SK-N-SH (cell line): ENCODE measurements around the gene CSHL1. TPM values are rescaled to one million over a fixed set of nuclear protein-coding genes. Genes with fewer than 3 reads are reported as not detected.
"Not testable (repeated sequence)": the region's sequence is repeated elsewhere in the genome, so short reads cannot be mapped to it uniquely, and the experiment has no call there.

ENCODE experiments used
- CTCF ChIA-PET: fragments of 300-600, 350-600 bp; formaldehyde crosslinking; extraction: SDS; loops from one replicate; lab custom pipeline; 2021; lab: Yijun Ruan, JAX
- POLR2A ChIA-PET: fragments of 350-600 bp; sonication (Branson Sonifier 250); formaldehyde crosslinking; extraction: SDS; loops from one replicate; lab custom pipeline; 2020; ENCODE audit warnings: antibody characterized with exemption, inconsistent platforms; lab: Yijun Ruan, JAX
- DNase-seq: peaks from one replicate; pipeline ENCODE4 v3.0.0; 2012
- H2AFZ ChIP-seq: fragments of 200-600 bp; sonication (generic); 2 replicates; pipeline ENCODE4 v1.8.1; 2016; ENCODE audit warnings: antibody characterized with exemption, mild to moderate bottlenecking, low read depth
- H3F3A ChIP-seq: fragments of 200-600 bp; sonication (generic); replicated peaks from 2 replicates; pipeline ENCODE3; 2016; ENCODE audit warnings: antibody characterized with exemption, mild to moderate bottlenecking; ENCODE audit not compliant: insufficient read depth
- H3K27ac ChIP-seq, 2 experiments: fragments of 200-500 bp in 1 of 2; fragments of 200-600 bp in 1 of 2; sonication (Bioruptor generic) in 1 of 2; sonication (generic), shearing (Covaris generic) in 1 of 2; 2 replicates each; pipeline versions ENCODE4 v1.5.1 to v1.6.1; 2014 to 2016; ENCODE audit warnings: low read depth in 2 of 2, inconsistent platforms in 1 of 2, low read length in 1 of 2, mild to moderate bottlenecking in 1 of 2, mixed read lengths in 1 of 2
- H3K27me3 ChIP-seq: fragments of 200-600 bp; sonication (generic), shearing (Covaris generic); 2 replicates; pipeline ENCODE4 v1.6.1; 2016; ENCODE audit warnings: mixed run types; ENCODE audit not compliant: insufficient read depth
- H3K36me3 ChIP-seq, 2 experiments: fragments of 200-500 bp in 1 of 2; fragments of 200-600 bp in 1 of 2; sonication (Bioruptor generic) in 1 of 2; sonication (generic) in 1 of 2; replicated peaks in 1 of 2; 2 replicates each; pipeline versions ENCODE3 to v1.5.1; 2014 to 2016; ENCODE audit warnings: low read length in 1 of 2, mild to moderate bottlenecking in 1 of 2; ENCODE audit not compliant: insufficient read depth in 2 of 2, control insufficient read depth in 1 of 2
- H3K4me1 ChIP-seq, 2 experiments: fragments of 200-500 bp in 1 of 2; fragments of 200-600 bp in 1 of 2; sonication (Bioruptor generic) in 1 of 2; sonication (generic), shearing (Covaris generic) in 1 of 2; 2 replicates each; pipeline versions ENCODE4 v1.5.1 to v1.6.1; 2014 to 2016; ENCODE audit warnings: low read depth in 1 of 2, low read length in 1 of 2, mixed run types in 1 of 2; ENCODE audit not compliant: insufficient read depth in 2 of 2, control insufficient read depth in 1 of 2
- H3K4me2 ChIP-seq: fragments of 200-600 bp; sonication (generic), shearing (Covaris generic); 2 replicates; pipeline ENCODE4 v1.6.1; 2017; ENCODE audit warnings: mixed run types
- H3K4me3 ChIP-seq, 2 experiments: fragments of 200-500 bp in 1 of 2; fragments of 200-600 bp in 1 of 2; sonication (Bioruptor generic) in 1 of 2; sonication (generic), shearing (Covaris generic) in 1 of 2; 2 replicates each; pipeline versions ENCODE4 v1.5.1 to v1.8.1; 2014 to 2016; ENCODE audit warnings: low read depth in 2 of 2, inconsistent platforms in 1 of 2, low read length in 1 of 2, mild to moderate bottlenecking in 1 of 2, mixed read lengths in 1 of 2, moderate library complexity in 1 of 2
- H3K79me2 ChIP-seq: fragments of 200-600 bp; sonication (generic); 2 replicates; pipeline ENCODE4 v1.8.1; 2017; ENCODE audit warnings: mild to moderate bottlenecking; ENCODE audit not compliant: insufficient read depth
- H3K9ac ChIP-seq: fragments of 200-600 bp; sonication (generic); 2 replicates; pipeline ENCODE4 v1.6.1; 2017; ENCODE audit warnings: mixed run types
- H3K9me2 ChIP-seq: fragments of 200-600 bp; sonication (generic); 2 replicates; pipeline ENCODE4 v1.6.1; 2017; ENCODE audit warnings: mixed run types
- H3K9me3 ChIP-seq: fragments of 200-600 bp; sonication (generic); 2 replicates; pipeline ENCODE4 v1.6.1; 2017; ENCODE audit warnings: mixed run types, mild to moderate bottlenecking, moderate library complexity
- H4K20me1 ChIP-seq: fragments of 200-600 bp; sonication (generic); 2 replicates; pipeline ENCODE4 v1.6.1; 2017; ENCODE audit warnings: mild to moderate bottlenecking, mixed run types; ENCODE audit not compliant: insufficient read depth
- CHD2 ChIP-seq: fragments of 150-350 bp; IDR thresholded peaks from 2 replicates; pipeline ENCODE4 v1.6.1; 2018; ENCODE audit warnings: low read length; ENCODE audit not compliant: partially characterized antibody
- NFIC ChIP-seq: IDR thresholded peaks from 2 replicates; pipeline ENCODE4 v1.4.0; 2012; ENCODE audit warnings: borderline replicate concordance
- WGBS: methylation state at CpG from one replicate; pipeline ENCODE4 v1.1.6; 2017; ENCODE audit warnings: low lambda C conversion rate; 5-methylcytosine and 5-hydroxymethylcytosine counted together
- polyA plus RNA-seq, 3 experiments: library from polyadenylated mRNA; depleted of rRNA; stranded (reverse); fragments of >200 nt; gene quantifications; 2 replicates each; pipeline ENCODE4 v1.2.3, GENCODE V29; 2012
- TF ChIP-seq, protein P1 (sequence below): fragments of 200-600 bp; sonication (generic); IDR thresholded peaks from 2 replicates; pipeline ENCODE4 v1.6.1; 2017; ENCODE audit warnings: antibody characterized with exemption, mild to moderate bottlenecking, moderate library complexity

The CSHL1 gene
- polyA plus RNA-seq, 1 of the 3 experiments (the other 2 are of a cell fraction) = not detected

GRCh38 chr17:63880706-63881105 is 30.4 kb downstream of the CSHL1 start (continued):
- TF ChIP-seq NFIC (no peak), CHD2 (no peak)
- TF ChIP-seq, all 33 proteins: peak for 0

DNA sequence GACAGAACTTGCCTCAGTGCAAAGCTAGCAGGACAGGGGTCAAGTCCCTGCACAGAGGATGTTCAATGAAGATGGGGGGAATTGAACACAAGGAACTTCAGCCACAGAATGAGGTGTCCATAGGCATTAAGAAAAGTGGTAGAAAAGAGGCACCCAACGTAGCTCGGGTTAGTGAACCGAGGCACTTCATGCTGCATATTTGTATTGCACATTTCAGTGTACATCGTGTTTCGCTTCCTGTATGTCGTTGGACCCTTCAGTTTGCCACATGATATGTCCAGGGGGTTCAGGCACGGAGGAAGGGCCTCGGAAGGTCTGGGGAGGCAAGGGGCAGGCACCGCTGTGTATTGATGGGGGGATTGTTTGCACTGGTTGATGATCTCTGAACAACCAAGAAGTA is 32.6 kb downstream of the CSHL1 start:
- H3K9ac ChIP-seq, H3K27me3 ChIP-seq, H3K4me3 ChIP-seq, H3K4me1 ChIP-seq, DNase-seq, H3K27ac ChIP-seq, H3K79me2 ChIP-seq, H3K36me3 ChIP-seq, H2AFZ ChIP-seq, H3F3A ChIP-seq, POLR2A ChIA-PET, H3K9me3 ChIP-seq, H3K9me2 ChIP-seq, H4K20me1 ChIP-seq, H3K4me2 ChIP-seq: not testable (repeated sequence)
- CTCF ChIA-PET = interaction anchor here (1.6 to 1.8 kb wide), 2 partner anchors 11 to 12 kb away, joined by 6 to 8 read pairs; no protein-coding TSS in a partner anchor
- 53% methylated on average over 9 of the region's 9 CpGs for WGBS

DNA sequence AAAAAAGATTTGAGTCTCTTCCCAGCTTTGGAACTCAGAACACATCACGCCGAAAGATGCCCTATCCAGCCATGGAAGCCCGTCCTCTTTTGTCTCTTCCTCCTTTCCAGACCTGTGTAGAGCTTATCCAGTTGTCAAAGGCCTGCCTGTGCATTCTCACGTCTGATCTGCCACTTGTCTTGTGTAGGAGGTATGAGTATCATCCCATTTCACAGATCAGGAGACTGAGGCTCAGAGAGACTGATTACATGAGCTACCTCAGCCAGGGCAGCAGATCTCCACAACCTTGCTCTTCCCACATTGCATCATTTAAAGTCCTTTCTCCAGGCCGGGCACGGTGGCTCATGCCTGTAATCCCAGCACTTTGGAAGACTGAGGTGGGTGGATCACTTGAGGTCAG is 36.4 kb downstream of the CSHL1 start:
- H3K9ac ChIP-seq, H2AFZ ChIP-seq, H3K9me3 ChIP-seq, H3K36me3 ChIP-seq, H3K4me1 ChIP-seq, H3K79me2 ChIP-seq, H3K4me2 ChIP-seq, DNase-seq, H3K9me2 ChIP-seq, H3F3A ChIP-seq, H4K20me1 ChIP-seq, POLR2A ChIA-PET, H3K4me3 ChIP-seq, H3K27me3 ChIP-seq, H3K27ac ChIP-seq: not testable (repeated sequence)
- CTCF ChIA-PET = interaction anchor here (0.6 to 0.7 kb wide), 2 partner anchors 9 to 44 kb away, joined by 3 to 4 read pairs; no protein-coding TSS in a partner anchor
- WGBS = 69% methylated on average over 5 of the region's 6 CpGs

- POLR2A ChIA-PET, H3K79me2 ChIP-seq, DNase-seq, H2AFZ ChIP-seq, H3K27me3 ChIP-seq, H3F3A ChIP-seq, H3K9ac ChIP-seq, H3K9me3 ChIP-seq, H3K4me3 ChIP-seq, H4K20me1 ChIP-seq, H3K4me1 ChIP-seq, H3K36me3 ChIP-seq, H3K9me2 ChIP-seq, H3K27ac ChIP-seq, H3K4me2 ChIP-seq: not testable (repeated sequence)
- TF ChIP-seq, protein P1, sequence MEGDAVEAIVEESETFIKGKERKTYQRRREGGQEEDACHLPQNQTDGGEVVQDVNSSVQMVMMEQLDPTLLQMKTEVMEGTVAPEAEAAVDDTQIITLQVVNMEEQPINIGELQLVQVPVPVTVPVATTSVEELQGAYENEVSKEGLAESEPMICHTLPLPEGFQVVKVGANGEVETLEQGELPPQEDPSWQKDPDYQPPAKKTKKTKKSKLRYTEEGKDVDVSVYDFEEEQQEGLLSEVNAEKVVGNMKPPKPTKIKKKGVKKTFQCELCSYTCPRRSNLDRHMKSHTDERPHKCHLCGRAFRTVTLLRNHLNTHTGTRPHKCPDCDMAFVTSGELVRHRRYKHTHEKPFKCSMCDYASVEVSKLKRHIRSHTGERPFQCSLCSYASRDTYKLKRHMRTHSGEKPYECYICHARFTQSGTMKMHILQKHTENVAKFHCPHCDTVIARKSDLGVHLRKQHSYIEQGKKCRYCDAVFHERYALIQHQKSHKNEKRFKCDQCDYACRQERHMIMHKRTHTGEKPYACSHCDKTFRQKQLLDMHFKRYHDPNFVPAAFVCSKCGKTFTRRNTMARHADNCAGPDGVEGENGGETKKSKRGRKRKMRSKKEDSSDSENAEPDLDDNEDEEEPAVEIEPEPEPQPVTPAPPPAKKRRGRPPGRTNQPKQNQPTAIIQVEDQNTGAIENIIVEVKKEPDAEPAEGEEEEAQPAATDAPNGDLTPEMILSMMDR = 0 out of 2 replicates have a peak, but pooled peaks have one; percentile 7
- 70% methylated on average over 4 of the region's 8 CpGs for WGBS
- CTCF ChIA-PET = interaction anchor here (0.6 to 0.7 kb wide), 2 partner anchors 8 to 44 kb away, joined by 3 to 4 read pairs; no protein-coding TSS in a partner anchor
These were observed 36.9 kb downstream of the CSHL1 start for GRCh38 chr17:63874061-63874626.

DNA sequence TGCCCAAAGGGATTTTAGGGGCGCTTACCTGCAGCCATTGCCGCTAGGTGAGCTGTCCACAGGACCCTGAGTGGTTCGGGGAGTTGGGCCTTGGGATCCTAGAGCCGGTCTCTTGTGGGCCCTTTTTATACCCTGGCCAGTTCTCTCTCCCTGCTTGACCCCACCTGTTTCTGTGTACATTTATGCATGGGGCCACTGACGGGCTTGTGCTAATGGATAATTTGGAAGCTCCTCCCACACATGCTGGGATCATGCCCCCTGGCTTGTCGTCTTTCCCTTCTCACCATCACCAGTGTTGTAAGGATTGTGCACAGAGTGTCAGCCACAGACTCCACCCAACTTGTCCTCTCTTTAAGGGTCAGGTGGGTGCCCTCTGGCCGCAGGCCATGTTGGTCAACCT is 37.5 kb downstream of the CSHL1 start, which contains the start of gene CSH2:
CSH2 (minus strand) TSS at position 101 of the 400 bp plus-strand sequence; CDS start at position 38, 63 bp downstream.
- H3K9me3 ChIP-seq, H3K9me2 ChIP-seq, H3K27me3 ChIP-seq, H3K4me3 ChIP-seq, H3F3A ChIP-seq, H4K20me1 ChIP-seq, H3K79me2 ChIP-seq, H3K4me2 ChIP-seq, H2AFZ ChIP-seq, H3K4me1 ChIP-seq, H3K36me3 ChIP-seq, CTCF ChIA-PET, H3K9ac ChIP-seq, DNase-seq, H3K27ac ChIP-seq, POLR2A ChIA-PET: not testable (repeated sequence)
- 90% methylated on average over 2 of the region's 7 CpGs for WGBS

- H2AFZ ChIP-seq, H3F3A ChIP-seq, H3K4me3 ChIP-seq, DNase-seq, H3K79me2 ChIP-seq, H3K9me2 ChIP-seq, H3K9ac ChIP-seq, H4K20me1 ChIP-seq, H3K4me2 ChIP-seq, H3K4me1 ChIP-seq, H3K27ac ChIP-seq, H3K9me3 ChIP-seq, H3K27me3 ChIP-seq, POLR2A ChIA-PET, H3K36me3 ChIP-seq: not testable (repeated sequence)
- WGBS = 83% methylated on average over 4 of the region's 15 CpGs
- CTCF ChIA-PET = interaction anchor here (0.9 kb wide), 1 partner anchor 18 kb away, joined by 3 read pairs; no protein-coding TSS in a partner anchor
These were observed 39.3 kb downstream of the CSHL1 start for GRCh38 chr17:63871646-63872365.
